ENCODE data around the gene PACRG.

- TF ChIP-seq, protein P1, sequence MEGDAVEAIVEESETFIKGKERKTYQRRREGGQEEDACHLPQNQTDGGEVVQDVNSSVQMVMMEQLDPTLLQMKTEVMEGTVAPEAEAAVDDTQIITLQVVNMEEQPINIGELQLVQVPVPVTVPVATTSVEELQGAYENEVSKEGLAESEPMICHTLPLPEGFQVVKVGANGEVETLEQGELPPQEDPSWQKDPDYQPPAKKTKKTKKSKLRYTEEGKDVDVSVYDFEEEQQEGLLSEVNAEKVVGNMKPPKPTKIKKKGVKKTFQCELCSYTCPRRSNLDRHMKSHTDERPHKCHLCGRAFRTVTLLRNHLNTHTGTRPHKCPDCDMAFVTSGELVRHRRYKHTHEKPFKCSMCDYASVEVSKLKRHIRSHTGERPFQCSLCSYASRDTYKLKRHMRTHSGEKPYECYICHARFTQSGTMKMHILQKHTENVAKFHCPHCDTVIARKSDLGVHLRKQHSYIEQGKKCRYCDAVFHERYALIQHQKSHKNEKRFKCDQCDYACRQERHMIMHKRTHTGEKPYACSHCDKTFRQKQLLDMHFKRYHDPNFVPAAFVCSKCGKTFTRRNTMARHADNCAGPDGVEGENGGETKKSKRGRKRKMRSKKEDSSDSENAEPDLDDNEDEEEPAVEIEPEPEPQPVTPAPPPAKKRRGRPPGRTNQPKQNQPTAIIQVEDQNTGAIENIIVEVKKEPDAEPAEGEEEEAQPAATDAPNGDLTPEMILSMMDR (IDR thresholded peaks at IDR 0.05; ENCODE audit: extremely low read depth in 1 of 2, insufficient read depth in 1 of 2, low read depth in 1 of 2, low read length in 2 of 2) = no peak
- TF ChIP-seq GATA2 (IDR thresholded peaks at IDR 0.05; ENCODE audit: insufficient read depth, insufficient read length, low read depth, low read length) (no peak), POLR2A (IDR thresholded peaks at IDR 0.05; ENCODE audit: low read depth, low read length) (no peak), EZH2 (IDR thresholded peaks at IDR 0.05; ENCODE audit: borderline replicate concordance, low read depth, low read length, severe bottlenecking) (no peak), POLR2AphosphoS5 (IDR thresholded peaks at IDR 0.05; ENCODE audit: insufficient read depth, low read depth, low read length) (no peak), MYC (IDR thresholded peaks at IDR 0.05; ENCODE audit: low read depth, low read length) (no peak), JUN (IDR thresholded peaks at IDR 0.05; ENCODE audit: borderline replicate concordance, insufficient read depth, insufficient read length, low read depth) (no peak), FOS (IDR thresholded peaks at IDR 0.05; ENCODE audit: borderline replicate concordance, insufficient read depth, low read length) (no peak)
- TF ChIP-seq, protein P2, sequence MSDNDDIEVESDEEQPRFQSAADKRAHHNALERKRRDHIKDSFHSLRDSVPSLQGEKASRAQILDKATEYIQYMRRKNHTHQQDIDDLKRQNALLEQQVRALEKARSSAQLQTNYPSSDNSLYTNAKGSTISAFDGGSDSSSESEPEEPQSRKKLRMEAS (IDR thresholded peaks at IDR 0.05; ENCODE audit: insufficient read depth, insufficient read length) = no peak
These were observed 498.5 kb downstream of the PACRG start for GRCh38 chr6:163226181-163226835.
